ENCODE measurements around the gene GABPB2.

The GABPB2 gene

GRCh38 chr1:151133018-151133806 is 62.7 kb downstream of the GABPB2 start:
- DNase-seq (ENCODE audit: low spot score) = no peak

- DNase-seq (ENCODE audit: low spot score) = no peak
Observed at GRCh38 chr1:151134396-151134795, 63.8 kb downstream of the GABPB2 start.

GRCh38 chr1:151134991-151135390 is 64.4 kb downstream of the GABPB2 start:
- DNase-seq (ENCODE audit: low spot score) = no peak

GRCh38 chr1:151135433-151136385 is 65.1 kb downstream of the GABPB2 start:
- no peak for DNase-seq (ENCODE audit: low spot score)

GRCh38 chr1:151137789-151138188 is 67.2 kb downstream of the GABPB2 start:
- DNase-seq (ENCODE audit: low spot score) = no peak

GRCh38 chr1:151142411-151143056 is 72.0 kb downstream of the GABPB2 start:
- no peak for DNase-seq (ENCODE audit: low spot score)

GRCh38 chr1:151143057-151143435 is 72.5 kb downstream of the GABPB2 start:
- no peak for DNase-seq (ENCODE audit: low spot score)

GRCh38 chr1:151143986-151144385 is 73.4 kb downstream of the GABPB2 start:
- no peak for DNase-seq (ENCODE audit: low spot score)

- no peak for DNase-seq (ENCODE audit: low spot score)
Observed at GRCh38 chr1:151144474-151145303, 74.1 kb downstream of the GABPB2 start.

GRCh38 chr1:151145304-151146071 is 74.9 kb downstream of the GABPB2 start:
- no peak for DNase-seq (ENCODE audit: low spot score)

GRCh38 chr1:151146072-151146411 is 75.5 kb downstream of the GABPB2 start:
- no peak for DNase-seq (ENCODE audit: low spot score)

GRCh38 chr1:151146412-151147131 is 76.0 kb downstream of the GABPB2 start, which contains the start of gene SEMA6C:
Gene SEMA6C (minus strand): TSS chr1:151146631. CDS start chr1:151142621, 4,010 bp downstream.
- peak; percentile 94 for DNase-seq (ENCODE audit: low spot score)

GRCh38 chr1:151147132-151147503 is 76.6 kb downstream of the GABPB2 start:
- no peak for DNase-seq (ENCODE audit: low spot score)

- no peak for DNase-seq (ENCODE audit: low spot score)
Observed at GRCh38 chr1:151147665-151148064, 77.1 kb downstream of the GABPB2 start.

GRCh38 chr1:151156515-151156819 is 85.9 kb downstream of the GABPB2 start, which contains the start of gene TNFAIP8L2:
Gene TNFAIP8L2 (plus strand): TSS chr1:151156649. CDS start chr1:151158698, 2,049 bp downstream.
- no peak for DNase-seq (ENCODE audit: low spot score)

- DNase-seq (ENCODE audit: low spot score) = no peak
Observed at GRCh38 chr1:151157067-151157531, 86.5 kb downstream of the GABPB2 start.

GRCh38 chr1:151158326-151158725 is 87.8 kb downstream of the GABPB2 start:
- no peak for DNase-seq (ENCODE audit: low spot score)

- no peak for DNase-seq (ENCODE audit: low spot score)
Observed at GRCh38 chr1:151158751-151159251, 88.2 kb downstream of the GABPB2 start.

- DNase-seq (ENCODE audit: low spot score) = no peak
Observed at GRCh38 chr1:151159373-151159772, 88.8 kb downstream of the GABPB2 start.

- DNase-seq (ENCODE audit: low spot score) = no peak
Observed at GRCh38 chr1:151164732-151165280, 94.2 kb downstream of the GABPB2 start.

All from hepatic stellate cell (primary cell).